Urinary bladder (tissue), 4 donors: ENCODE measurements around the gene RNPS1. TPM values are rescaled to one million over a fixed set of nuclear protein-coding genes. Genes with fewer than 3 reads are reported as not detected.

Experiments used
- DNase-seq: peaks from one replicate; pipeline ENCODE4 v3.0.0-alpha.2; 2015; ENCODE audit errors: extremely low spot score
- H3K27ac ChIP-seq: one replicate; pipeline ENCODE4 v1.5.1; 2013; ENCODE audit warnings: low read depth, mild to moderate bottlenecking, moderate library complexity
- H3K36me3 ChIP-seq: one replicate; pipeline ENCODE4 v1.6.1; 2013; ENCODE audit warnings: mild to moderate bottlenecking, moderate library complexity; ENCODE audit not compliant: insufficient read depth
- H3K4me1 ChIP-seq: one replicate; pipeline ENCODE4 v1.6.1; 2013; ENCODE audit warnings: mild to moderate bottlenecking, moderate library complexity; ENCODE audit not compliant: insufficient read depth
- H3K4me3 ChIP-seq: one replicate; pipeline ENCODE4 v1.5.1; 2013; ENCODE audit warnings: low read depth, low read length
- WGBS: extraction: QIAGEN DNeasy Blood & Tissue Kit; methylation state at CpG from one replicate; pipeline ENCODE4 v1.1.7; 2013; 5-methylcytosine and 5-hydroxymethylcytosine counted together
- polyA plus RNA-seq: library from polyadenylated mRNA; stranded (reverse); fragments of 200-250 nt; gene quantifications from one replicate; pipeline ENCODE4 v1.2.3, GENCODE V29; 2013
- total RNA-seq: library from RNA; depleted of rRNA; stranded (reverse); fragments of >200 nt; gene quantifications from one replicate; pipeline ENCODE4 v1.2.3, GENCODE V29; 2014
- donor health status: healthy with polysubstance abuse.
- donor health status: healthy.

The RNPS1 gene
- total and polyA plus RNA-seq, 2 donors = 47.5 to 188 TPM

- DNase-seq = no peak
- Histone ChIP-seq H3K4me1 (peaks cover 1% of the 10 kb centered on the region), H3K4me3 (no peak overlapping the region), H3K27ac (no peak overlapping the region), H3K36me3 (peaks cover 20% of the 10 kb centered on the region)
- 90% methylated on average over 41 of the region's 41 CpGs for WGBS
Measured at GRCh38 chr16:2232094-2232990, 35.6 kb downstream of the RNPS1 start.

GRCh38 chr16:2231016-2231931 is 36.7 kb downstream of the RNPS1 start:
- Histone ChIP-seq H3K4me1 (no peaks in the 10 kb centered on the region), H3K4me3 (no peak overlapping the region), H3K36me3 (peaks cover 20% of the 10 kb centered on the region), H3K27ac (no peak overlapping the region)
- 80% methylated on average over 29 of the region's 29 CpGs for WGBS
- DNase-seq = no peak

- 89% methylated on average over 13 of the region's 13 CpGs for WGBS
- H3K4me3 ChIP-seq = no peak overlapping the region
- no peak overlapping the region for H3K27ac ChIP-seq
- H3K36me3 ChIP-seq = peaks cover 16% of the 10 kb centered on the region
- H3K4me1 ChIP-seq = no peaks in the 10 kb centered on the region
- DNase-seq = no peak
Measured at GRCh38 chr16:2230376-2230775, 37.5 kb downstream of the RNPS1 start.

GRCh38 chr16:2229632-2230250 is 38.2 kb downstream of the RNPS1 start:
- no peaks in the 10 kb centered on the region for H3K4me1 ChIP-seq
- H3K4me3 ChIP-seq = no peak overlapping the region
- DNase-seq = no peak
- WGBS = 91% methylated on average over 23 of the region's 23 CpGs
- no peak overlapping the region for H3K27ac ChIP-seq
- H3K36me3 ChIP-seq = peaks cover 16% of the 10 kb centered on the region

GRCh38 chr16:2229091-2229490 is 38.8 kb downstream of the RNPS1 start:
- H3K36me3 ChIP-seq = peaks cover 16% of the 10 kb centered on the region
- no peaks in the 10 kb centered on the region for H3K4me1 ChIP-seq
- no peak for DNase-seq
- WGBS = 85% methylated on average over 12 of the region's 12 CpGs
- no peak overlapping the region for H3K27ac ChIP-seq
- H3K4me3 ChIP-seq = no peak overlapping the region

- peaks cover 14% of the 10 kb centered on the region for H3K36me3 ChIP-seq
- DNase-seq = no peak
- no peak overlapping the region for H3K4me3 ChIP-seq
- WGBS = 89% methylated on average over 25 of the region's 25 CpGs
- no peak overlapping the region for H3K27ac ChIP-seq
- no peaks in the 10 kb centered on the region for H3K4me1 ChIP-seq
Measured at GRCh38 chr16:2228161-2228824, 39.6 kb downstream of the RNPS1 start.

GRCh38 chr16:2226918-2227317 is 41.0 kb downstream of the RNPS1 start:
- H3K36me3 ChIP-seq = peaks cover 2% of the 10 kb centered on the region
- 93% methylated on average over 6 of the region's 6 CpGs for WGBS
- no peak for DNase-seq
- H3K4me3 ChIP-seq = no peak overlapping the region
- no peak overlapping the region for H3K27ac ChIP-seq
- no peaks in the 10 kb centered on the region for H3K4me1 ChIP-seq

- 69% methylated on average over 9 of the region's 9 CpGs for WGBS
- Histone ChIP-seq H3K36me3 (peaks cover 2% of the 10 kb centered on the region), H3K27ac (no peak overlapping the region), H3K4me3 (no peak overlapping the region), H3K4me1 (no peaks in the 10 kb centered on the region)
- DNase-seq = no peak
Measured at GRCh38 chr16:2226245-2226793, 41.6 kb downstream of the RNPS1 start.

GRCh38 chr16:2223942-2224486 is 43.9 kb downstream of the RNPS1 start:
- 6% methylated on average over 22 of the region's 22 CpGs for WGBS
- no peaks in the 10 kb centered on the region for H3K4me1 ChIP-seq
- peak overlapping the region; percentile 66 for H3K27ac ChIP-seq
- H3K4me3 ChIP-seq = peak overlapping the region; percentile 86
- DNase-seq = no peak
- no peaks in the 10 kb centered on the region for H3K36me3 ChIP-seq

GRCh38 chr16:2223221-2223941 is 44.5 kb downstream of the RNPS1 start, which contains the start of gene E4F1:
TSS of gene E4F1 (plus strand) at chr16:2223591. CDS start at chr16:2223614, 23 bp downstream.
- DNase-seq = peak; percentile 95
- no peaks in the 10 kb centered on the region for H3K4me1 ChIP-seq
- no peaks in the 10 kb centered on the region for H3K36me3 ChIP-seq
- WGBS = under 1% methylated on average over 82 of the region's 82 CpGs
- H3K4me3 ChIP-seq = peak within 1 kb of the TSS; percentile 86
- peak within 1 kb of the TSS; percentile 82 for H3K27ac ChIP-seq

GRCh38 chr16:2216330-2216729 is 51.6 kb downstream of the RNPS1 start:
- 94% methylated on average over 4 of the region's 4 CpGs for WGBS
- no peaks in the 10 kb centered on the region for H3K4me1 ChIP-seq
- H3K36me3 ChIP-seq = no peaks in the 10 kb centered on the region
- H3K4me3 ChIP-seq = no peak overlapping the region
- H3K27ac ChIP-seq = no peak overlapping the region
- DNase-seq = no peak

- Histone ChIP-seq H3K36me3 (no peaks in the 10 kb centered on the region), H3K4me1 (no peaks in the 10 kb centered on the region), H3K4me3 (peak within 1 kb of the TSS; percentile 68), H3K27ac (peak within 1 kb of the TSS; percentile 70)
- 1% methylated on average over 48 of the region's 48 CpGs for WGBS
- DNase-seq = no peak
Measured at GRCh38 chr16:2214719-2214968, 53.3 kb downstream of the RNPS1 start, which contains the start of gene PGP. TSS of gene PGP (minus strand) at chr16:2214840. CDS start at chr16:2214777, 63 bp downstream.
